ENCODE results near the gene ZP1.

DNA sequence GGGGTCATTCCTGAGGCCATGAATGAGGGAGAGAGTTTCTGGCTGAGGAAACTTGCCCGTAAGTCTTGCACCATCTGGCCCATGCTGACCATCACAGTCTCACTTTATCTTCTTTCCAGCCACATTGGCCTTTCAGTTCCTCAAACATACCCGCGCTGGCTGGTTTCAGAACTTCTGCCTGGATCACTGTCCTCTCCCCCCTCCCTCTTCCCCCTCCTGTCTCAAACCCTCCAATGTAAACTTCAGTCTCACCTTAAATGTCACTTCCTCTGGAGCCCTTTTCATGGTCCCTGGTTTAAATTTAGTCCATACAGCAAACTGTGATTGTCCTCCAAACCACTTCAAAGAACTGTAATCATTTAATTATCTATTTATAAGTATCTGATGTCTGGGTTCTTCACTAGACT, 42.9 kb downstream of the ZP1 start:
- TF ChIP-seq YY1 (IDR thresholded peaks at IDR 0.05; ENCODE audit: insufficient read depth, insufficient read length) (no peak), SUZ12 (IDR thresholded peaks at IDR 0.05; ENCODE audit: extremely low read depth, insufficient read depth, insufficient read length) (no peak)
